Measurements from ENCODE around the gene ZHX3. TPM values are rescaled to one million over a fixed set of nuclear protein-coding genes. Genes with fewer than 3 reads are reported as not detected.

ZHX3 gene
- total and polyA plus RNA-seq, 2 of the 13 experiments (the other 11 are each of a cell fraction or from before 2014, with no cell fraction given): 8.4 to 11.7 TPM

- TF ChIP-seq CTCF (CRISPR knock-in tag; IDR thresholded peaks at IDR 0.05) (peak; percentile 1; the same call in 1 of the 2 replicates), SRY (CRISPR knock-in tag; IDR thresholded peaks at IDR 0.05) (no peak), ZHX1 (CRISPR knock-in tag; IDR thresholded peaks at IDR 0.05; ENCODE audit: low read depth) (no peak), ZNF644 (CRISPR knock-in tag; IDR thresholded peaks at IDR 0.05; ENCODE audit: low read depth) (peak; percentile 89), ZNF569 (CRISPR knock-in tag; IDR thresholded peaks at IDR 0.05; ENCODE audit: borderline replicate concordance) (no peak), ZNF335 (CRISPR knock-in tag; IDR thresholded peaks at IDR 0.05) (peak; percentile 75; the same call in 1 of the 2 replicates), ZBED4 (CRISPR knock-in tag; IDR thresholded peaks at IDR 0.05; ENCODE audit: borderline replicate concordance) (0 out of 2 replicates have a peak, but pooled peaks have one; percentile 8), POLR2A (IDR thresholded peaks at IDR 0.05; ENCODE audit: insufficient read depth in 1 of 2, low read depth in 2 of 2, low read length in 2 of 2) (peak; percentile 25 to 27; a peak in 1 of 4 replicates), KAT7 (CRISPR knock-in tag; IDR thresholded peaks at IDR 0.05; ENCODE audit: borderline replicate concordance) (peak; percentile 32; the same call in 1 of the 2 replicates), SOX5 (CRISPR knock-in tag; IDR thresholded peaks at IDR 0.05; ENCODE audit: borderline replicate concordance) (0 out of 2 replicates have a peak, but pooled peaks have one; percentile 39), ZFY (CRISPR knock-in tag; IDR thresholded peaks at IDR 0.05) (0 out of 2 replicates have a peak, but pooled peaks have one; percentile 37)
- TF ChIP-seq, protein P1, sequence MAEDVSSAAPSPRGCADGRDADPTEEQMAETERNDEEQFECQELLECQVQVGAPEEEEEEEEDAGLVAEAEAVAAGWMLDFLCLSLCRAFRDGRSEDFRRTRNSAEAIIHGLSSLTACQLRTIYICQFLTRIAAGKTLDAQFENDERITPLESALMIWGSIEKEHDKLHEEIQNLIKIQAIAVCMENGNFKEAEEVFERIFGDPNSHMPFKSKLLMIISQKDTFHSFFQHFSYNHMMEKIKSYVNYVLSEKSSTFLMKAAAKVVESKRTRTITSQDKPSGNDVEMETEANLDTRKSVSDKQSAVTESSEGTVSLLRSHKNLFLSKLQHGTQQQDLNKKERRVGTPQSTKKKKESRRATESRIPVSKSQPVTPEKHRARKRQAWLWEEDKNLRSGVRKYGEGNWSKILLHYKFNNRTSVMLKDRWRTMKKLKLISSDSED (CRISPR knock-in tag; IDR thresholded peaks at IDR 0.05): 0 out of 2 replicates have a peak, but pooled peaks have one; percentile 31
Measured at GRCh38 chr20:41140226-41141133, 177.1 kb downstream of the ZHX3 start (continued).
